CD4-positive, alpha-beta memory T cell (primary cell): ENCODE results near the gene SGCA. TPM values are rescaled to one million over a fixed set of nuclear protein-coding genes. Genes with fewer than 3 reads are reported as not detected.
A peak's percentile ranks its signal among the peaks of the same experiment; 100 is the strongest.

Experiments
- CTCF ChIA-PET: fragments of 350-600 bp; sonication (Branson Sonifier 250); formaldehyde crosslinking; loops from one replicate; lab custom pipeline; 2021; ENCODE audit warnings: inconsistent platforms; ENCODE audit not compliant: partially characterized antibody; lab: Charles Lee
- POLR2A ChIA-PET: fragments of 350-600 bp; sonication (Branson Sonifier 250); formaldehyde crosslinking; loops from one replicate; lab custom pipeline; 2021; ENCODE audit not compliant: partially characterized antibody; lab: Charles Lee
- DNase-seq, 5 donors: peaks; one replicate each; pipeline versions ENCODE4 v3.0.0 to v3.0.0-alpha.2; 2020 to 2022; ENCODE audit warnings: mixed read lengths in 1 of 5
- H3K27ac ChIP-seq: one replicate; pipeline ENCODE4 v1.7.0; 2013; ENCODE audit warnings: low read depth, low read length
- H3K27me3 ChIP-seq: 2 replicates; pipeline ENCODE4 v1.7.0; 2013; ENCODE audit warnings: mild to moderate bottlenecking, low read length, moderate library complexity; ENCODE audit not compliant: insufficient read depth
- H3K36me3 ChIP-seq: 2 replicates; pipeline ENCODE4 v1.7.0; 2013; ENCODE audit warnings: mild to moderate bottlenecking, low read length, moderate library complexity; ENCODE audit not compliant: insufficient read depth
- H3K4me1 ChIP-seq: 2 replicates; pipeline ENCODE4 v1.7.0; 2013; ENCODE audit warnings: mild to moderate bottlenecking, low read length, moderate library complexity; ENCODE audit not compliant: insufficient read depth
- H3K4me3 ChIP-seq, 2 donors: one replicate each; pipeline ENCODE4 v1.7.0; 2013; ENCODE audit warnings: low read length in 2 of 2, mild to moderate bottlenecking in 1 of 2
- H3K9me3 ChIP-seq, 2 donors: one replicate each; pipeline ENCODE4 v1.7.0; 2013; ENCODE audit warnings: low read length in 2 of 2, control low read depth in 1 of 2; ENCODE audit not compliant: control insufficient read depth in 1 of 2
- H3K27ac Mint-ChIP-seq, 7 donors: one replicate each; pipeline ENCODE4 v1.8.0; 2020 to 2021; ENCODE audit warnings: mixed read lengths in 7 of 7, mild to moderate bottlenecking in 6 of 7, inconsistent platforms in 3 of 7, moderate library complexity in 3 of 7
- H3K27me3 Mint-ChIP-seq, 2 donors: one replicate each; pipeline ENCODE4 v1.8.0; 2020 to 2021; ENCODE audit warnings: mixed read lengths in 2 of 2
- H3K36me3 Mint-ChIP-seq, 2 donors: one replicate each; pipeline ENCODE4 v1.8.0; 2020 to 2021; ENCODE audit warnings: mixed read lengths in 2 of 2, inconsistent platforms in 1 of 2, mild to moderate bottlenecking in 1 of 2
- H3K4me1 Mint-ChIP-seq, 4 donors: one replicate each; pipeline ENCODE4 v1.8.0; 2020 to 2021; ENCODE audit warnings: mixed read lengths in 4 of 4, mild to moderate bottlenecking in 1 of 4
- H3K4me3 Mint-ChIP-seq, 8 donors: one replicate each; pipeline ENCODE4 v1.8.0; 2020 to 2021; ENCODE audit warnings: mixed read lengths in 8 of 8, mild to moderate bottlenecking in 7 of 8, moderate library complexity in 6 of 8, inconsistent platforms in 3 of 8
- H3K9me3 Mint-ChIP-seq, 8 donors: one replicate each; pipeline ENCODE4 v1.8.0; 2020 to 2021; ENCODE audit warnings: mixed read lengths in 8 of 8, mild to moderate bottlenecking in 5 of 8, inconsistent platforms in 3 of 8, moderate library complexity in 1 of 8
- intact Hi-C: fragments of 100-400 bp; cut with micrococcal nuclease; formaldehyde crosslinking; loops from one replicate; pipeline ENCODE4 v1.15.1; 2023
- polyA plus RNA-seq, 2 donors: library from polyadenylated mRNA; unstranded; fragments of 300-500 nt; fragmentation: Illumina TruSeq; gene quantifications; one replicate each; pipeline ENCODE4 v1.2.3, GENCODE V29; 2021
- total RNA-seq, 2 experiments: library from RNA; stranded (reverse); gene quantifications; one replicate each; pipeline ENCODE4 v1.2.3, GENCODE V29; 2021

Gene SGCA
- total and polyA plus RNA-seq, 4 experiments from 2014 or later, result not detected

DNA sequence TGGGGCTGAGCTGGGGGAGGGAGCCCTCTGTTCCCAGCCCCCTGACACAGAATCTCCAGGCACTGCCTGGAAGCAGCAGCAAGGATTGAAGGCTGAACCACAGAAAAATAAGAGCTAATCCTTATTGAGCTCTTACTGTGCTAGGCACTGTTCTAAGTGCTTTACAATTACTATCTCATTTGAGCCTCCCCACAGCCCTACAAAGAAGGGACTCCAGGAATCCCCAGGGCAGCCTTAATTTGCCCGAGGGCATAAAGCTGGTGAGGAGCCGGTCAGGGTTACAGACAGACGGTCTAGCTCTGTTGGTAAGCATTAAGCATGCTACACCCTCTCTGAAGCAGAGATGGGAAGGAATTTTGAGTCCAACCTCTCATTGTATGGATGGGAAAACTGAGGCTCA is 42.9 kb upstream of the SGCA start:
- intact Hi-C loops, result no loop called here
- no peak overlapping the region for H3K27ac ChIP-seq
- Mint-ChIP-seq H3K9me3 (peaks cover 0 to 2% (median 0%) of the 10 kb centered on the region in 8 donors), H3K36me3 (no peaks in the 10 kb centered on the region), H3K27ac (no peak overlapping the region), H3K4me3 (no peak overlapping the region), H3K4me1 (peaks cover 1 to 4% (median 2%) of the 10 kb centered on the region in 4 donors), H3K27me3 (peaks cover 6 to 8% of the 10 kb centered on the region in 2 donors)
- H3K4me3 ChIP-seq, result no peak overlapping the region
- H3K9me3 ChIP-seq, result no peaks in the 10 kb centered on the region
- CTCF ChIA-PET, result interaction anchor here (1.0 to 1.6 kb wide), 5 partner anchors 9 to 174 kb away, joined by 3 to 5 read pairs (median 3); no protein-coding TSS in a partner anchor
- H3K27me3 ChIP-seq, result no peaks in the 10 kb centered on the region
- H3K4me1 ChIP-seq, result peaks cover 5% of the 10 kb centered on the region
- POLR2A ChIA-PET, result interaction anchor here (1.0 to 1.7 kb wide), 2 partner anchors 9 to 18 kb away, joined by 3 to 5 read pairs; no protein-coding TSS in a partner anchor
- DNase-seq, result no peak
- no peaks in the 10 kb centered on the region for H3K36me3 ChIP-seq

DNA sequence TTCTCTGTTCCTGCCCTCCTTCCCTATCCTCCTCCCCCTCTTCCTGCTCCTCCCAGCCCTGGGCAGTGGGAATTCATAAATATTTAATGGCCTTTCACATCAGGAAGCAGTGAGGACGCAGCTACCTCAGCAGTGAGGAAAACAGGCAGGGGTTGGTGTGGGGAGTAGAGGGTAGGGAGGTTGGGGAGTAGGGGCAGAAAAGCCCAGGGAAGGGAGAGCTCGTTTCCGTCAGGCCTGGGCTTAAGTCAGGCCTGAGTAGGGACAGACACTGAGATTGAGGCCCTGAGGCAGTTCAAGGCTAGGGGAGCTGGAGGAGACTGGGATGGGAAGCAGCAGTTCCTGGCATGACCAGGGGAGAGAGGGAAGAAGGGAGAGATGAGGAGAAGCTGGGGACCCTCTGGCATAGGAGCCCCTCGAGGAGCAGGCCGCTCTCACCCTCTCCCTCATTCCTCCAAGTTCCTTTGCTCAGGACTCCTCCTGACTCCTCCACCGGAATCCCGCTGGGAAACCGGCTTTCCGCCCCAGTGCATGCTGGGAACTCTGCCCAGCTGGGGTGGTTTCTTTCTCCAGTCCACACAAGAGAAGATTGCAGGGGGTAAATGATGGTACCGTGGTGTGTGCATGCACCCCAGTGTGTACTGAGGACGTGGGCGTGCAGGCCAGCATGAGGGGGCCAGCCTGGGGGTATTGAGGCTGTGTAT is 42.0 kb upstream of the SGCA start:
- H3K9me3 Mint-ChIP-seq, result peaks cover 0 to 4% (median 0%) of the 10 kb centered on the region in 8 donors
- Histone ChIP-seq H3K27ac (no peak overlapping the region), H3K9me3 (no peaks in the 10 kb centered on the region), H3K4me1 (peaks cover 11% of the 10 kb centered on the region), H3K27me3 (peaks cover 5% of the 10 kb centered on the region), H3K36me3 (no peaks in the 10 kb centered on the region), H3K4me3 (no peak overlapping the region)
- H3K27me3 Mint-ChIP-seq, result peaks cover 2 to 5% of the 10 kb centered on the region in 2 donors
- CTCF ChIA-PET, result interaction anchor here (1.1 to 1.6 kb wide), 4 partner anchors 9 to 46 kb away, joined by 3 to 5 read pairs (median 4); no protein-coding TSS in a partner anchor
- peaks cover 0 to 2% of the 10 kb centered on the region in 2 donors for H3K36me3 Mint-ChIP-seq
- H3K27ac Mint-ChIP-seq, result peak overlapping the region in 1 of 7 donors; percentile 45
- no peak overlapping the region for H3K4me3 Mint-ChIP-seq
- H3K4me1 Mint-ChIP-seq, result peaks cover 5 to 10% (median 7%) of the 10 kb centered on the region in 4 donors
- POLR2A ChIA-PET, result interaction anchor here (1.7 kb wide), 1 partner anchor 8 kb away, joined by 5 read pairs; no protein-coding TSS in a partner anchor
- no peak for DNase-seq
- intact Hi-C loops, result no loop called here

DNA sequence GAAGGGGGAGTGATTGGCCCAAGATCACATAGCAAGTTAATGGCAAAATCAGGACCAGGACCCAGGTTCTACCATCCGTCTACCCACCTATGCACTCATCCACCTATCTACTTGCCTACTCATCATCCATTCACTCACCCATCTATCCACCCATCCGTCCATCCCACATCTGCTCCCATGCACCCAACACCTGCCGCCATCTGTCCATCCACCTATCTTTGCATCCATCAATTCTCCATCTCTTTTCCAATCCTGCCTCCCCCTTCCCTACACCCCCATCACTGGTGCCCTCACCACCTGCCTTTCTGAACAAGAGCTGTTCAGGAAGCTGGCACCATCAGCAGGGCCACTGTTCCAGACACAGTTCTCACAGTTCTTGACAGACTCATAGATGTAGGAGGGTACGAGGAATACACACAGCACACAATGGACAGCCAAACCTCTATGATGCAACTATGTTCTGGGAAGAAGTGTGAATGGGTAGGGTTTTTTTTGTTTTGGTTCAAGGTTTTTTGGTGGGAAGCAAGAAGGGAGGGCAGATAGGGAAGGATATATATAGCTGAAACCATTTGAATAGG is 40.3 kb upstream of the SGCA start:
- H3K27ac ChIP-seq, result no peak overlapping the region
- peaks cover 6% of the 10 kb centered on the region for H3K27me3 ChIP-seq
- H3K4me3 ChIP-seq, result no peak overlapping the region
- Mint-ChIP-seq H3K36me3 (peaks cover 0 to 3% of the 10 kb centered on the region in 2 donors), H3K9me3 (peaks cover 0 to 4% (median 0%) of the 10 kb centered on the region in 8 donors), H3K27ac (peak overlapping the region in 3 of 7 donors; percentile 6 to 22 (median 12)), H3K4me1 (peaks cover 5 to 21% (median 10%) of the 10 kb centered on the region in 4 donors), H3K27me3 (peaks cover 1 to 4% of the 10 kb centered on the region in 2 donors), H3K4me3 (no peak overlapping the region)
- no peaks in the 10 kb centered on the region for H3K36me3 ChIP-seq
- no peaks in the 10 kb centered on the region for H3K9me3 ChIP-seq
- CTCF ChIA-PET, result interaction anchor here (1.0 kb wide), 2 partner anchors 8 to 10 kb away, joined by 3 read pairs; no protein-coding TSS in a partner anchor
- POLR2A ChIA-PET, result interaction anchor here (1.1 kb wide), 1 partner anchor 10 kb away, joined by 4 read pairs; no protein-coding TSS in a partner anchor
- no peak for DNase-seq
- peaks cover 19% of the 10 kb centered on the region for H3K4me1 ChIP-seq
- intact Hi-C loops, result no loop called here

DNA sequence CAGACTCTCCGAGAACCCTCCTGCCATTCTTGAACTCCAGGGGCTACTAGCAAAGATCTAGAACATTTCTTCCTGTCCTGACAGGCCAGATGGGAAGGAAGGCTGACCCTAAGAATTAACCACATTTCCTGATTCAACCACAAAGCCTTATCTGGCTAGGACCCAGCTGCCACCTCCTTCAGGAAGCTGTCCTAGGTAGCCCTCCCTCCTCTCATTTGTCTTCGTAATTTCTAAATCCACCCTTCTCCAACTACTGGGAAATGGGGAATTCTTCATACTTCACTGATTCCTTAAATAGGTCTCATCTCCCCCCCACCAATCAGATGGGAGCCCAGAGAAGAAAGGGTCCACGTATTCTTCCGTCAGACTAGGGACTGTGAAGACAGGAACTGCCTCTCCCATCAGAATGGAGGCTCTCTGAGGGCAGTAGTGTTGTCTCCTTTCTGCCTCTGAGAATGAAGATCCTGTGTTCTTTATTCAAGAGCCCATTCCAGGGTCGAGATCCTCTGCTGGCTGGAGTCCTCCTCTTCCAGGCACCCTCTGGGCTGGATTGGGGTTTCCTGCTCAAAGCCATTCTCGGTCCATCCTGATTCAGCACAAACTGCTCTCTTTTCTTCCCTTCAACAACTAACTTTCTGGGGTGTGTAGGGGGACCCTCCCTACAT is 38.0 kb upstream of the SGCA start:
- H3K27me3 ChIP-seq, result peaks cover 6% of the 10 kb centered on the region
- Mint-ChIP-seq H3K36me3 (peaks cover 0 to 15% of the 10 kb centered on the region in 2 donors), H3K4me1 (peaks cover 11 to 42% (median 26%) of the 10 kb centered on the region in 4 donors), H3K27ac (peak overlapping the region in 1 of 7 donors; percentile 99), H3K27me3 (peaks cover 3 to 7% of the 10 kb centered on the region in 2 donors), H3K9me3 (peaks cover 0 to 2% (median 0%) of the 10 kb centered on the region in 8 donors), H3K4me3 (peak overlapping the region in 3 of 8 donors; percentile 9 to 20 (median 10))
- no peaks in the 10 kb centered on the region for H3K36me3 ChIP-seq
- CTCF ChIA-PET, result interaction anchor here (1.6 to 1.8 kb wide), 3 partner anchors 33 to 42 kb away, joined by 3 to 8 read pairs (median 6); no protein-coding TSS in a partner anchor
- POLR2A ChIA-PET, result no interaction called here
- no peaks in the 10 kb centered on the region for H3K9me3 ChIP-seq
- no peak overlapping the region for H3K4me3 ChIP-seq
- H3K4me1 ChIP-seq, result peaks cover 26% of the 10 kb centered on the region
- no peak overlapping the region for H3K27ac ChIP-seq
- no peak for DNase-seq
- intact Hi-C loops, result no loop called here

DNA sequence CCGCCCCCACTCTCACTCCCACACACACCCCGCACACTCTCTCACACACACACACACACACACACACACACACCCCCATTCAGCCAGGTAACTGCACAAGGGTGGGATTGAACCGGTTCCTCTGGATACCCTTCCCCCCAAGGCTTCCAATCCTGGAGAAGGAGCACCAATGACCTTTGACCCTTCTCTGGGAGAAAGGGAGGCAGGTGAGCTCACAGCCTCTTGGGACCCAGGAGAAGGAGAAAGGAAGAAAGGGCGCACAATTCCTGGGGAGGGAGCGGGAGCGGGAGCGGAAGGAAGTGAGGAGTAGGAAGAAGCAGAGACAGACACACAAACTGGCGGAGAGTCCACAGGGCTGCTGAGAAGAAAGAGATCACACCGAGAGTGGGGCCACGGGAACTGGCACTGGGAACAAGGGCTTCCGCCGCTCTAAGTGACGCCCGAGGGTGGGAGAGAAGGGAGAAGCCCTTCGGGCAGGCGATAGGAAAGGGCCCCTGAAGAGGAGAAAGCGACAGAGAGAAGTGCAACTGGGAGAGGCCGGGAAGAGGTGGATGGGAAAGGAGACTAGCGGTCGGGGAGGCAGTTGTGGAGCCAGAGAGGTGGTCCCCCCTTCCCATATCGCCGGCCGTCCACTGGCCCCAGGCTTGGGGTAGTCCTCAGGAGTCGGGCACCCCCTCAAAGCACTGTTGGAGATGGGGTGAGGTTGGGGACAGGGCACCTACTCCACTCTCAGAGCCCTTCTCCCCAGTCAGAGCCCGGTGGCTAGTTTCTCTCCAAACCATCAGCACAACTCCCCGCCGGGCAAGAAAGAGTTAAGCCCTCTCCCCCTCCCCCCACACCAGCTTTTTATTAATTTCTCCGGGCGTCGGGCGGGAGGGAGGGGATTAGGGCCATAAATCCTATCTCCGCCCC is 37.1 kb upstream of the SGCA start:
- Histone ChIP-seq H3K27ac (no peak overlapping the region), H3K27me3 (peaks cover 6% of the 10 kb centered on the region), H3K4me1 (peaks cover 26% of the 10 kb centered on the region), H3K4me3 (no peak overlapping the region), H3K9me3 (no peaks in the 10 kb centered on the region), H3K36me3 (no peaks in the 10 kb centered on the region)
- Mint-ChIP-seq H3K9me3 (peaks cover 0 to 2% (median 0%) of the 10 kb centered on the region in 8 donors), H3K27ac (peak overlapping the region in 5 of 7 donors; percentile 43 to 99 (median 78)), H3K4me3 (peak overlapping the region; percentile 61 to 80 (median 77)), H3K27me3 (peaks cover 3 to 7% of the 10 kb centered on the region in 2 donors), H3K4me1 (peaks cover 11 to 42% (median 26%) of the 10 kb centered on the region in 4 donors), H3K36me3 (peaks cover under 1 to 19% of the 10 kb centered on the region in 2 donors)
- CTCF ChIA-PET, result no interaction called here
- DNase-seq, result no peak
- intact Hi-C loops, result loop anchor here (1.0 kb wide), 1 partner anchor 33 kb away; the partner anchor contains the start of gene PDK2
- POLR2A ChIA-PET, result no interaction called here

DNA sequence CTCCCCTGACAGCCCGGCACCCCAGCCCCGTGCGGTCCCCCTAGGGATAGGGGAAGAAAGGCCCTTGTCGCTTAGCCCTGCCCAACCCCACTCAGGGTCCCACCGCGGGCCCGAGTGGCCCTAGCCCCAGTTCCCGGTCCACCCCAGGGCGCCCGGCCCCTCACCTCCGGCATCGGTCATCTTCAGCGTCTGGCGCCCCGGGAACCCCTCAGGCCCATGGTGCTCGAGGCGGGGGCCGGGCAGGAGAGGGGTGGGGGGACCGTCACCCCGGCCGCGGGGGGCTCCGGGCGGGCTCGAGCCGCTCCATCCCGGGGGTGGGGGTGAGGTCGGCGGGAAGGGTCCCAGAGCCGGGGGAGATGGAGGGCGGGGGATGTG is 36.5 kb upstream of the SGCA start:
- intact Hi-C loops, result loop anchor here (1.0 kb wide), 1 partner anchor 34 kb away; the partner anchor contains the start of gene PDK2
- Histone ChIP-seq H3K4me3 (no peak overlapping the region), H3K27ac (no peak overlapping the region), H3K27me3 (peaks cover 6% of the 10 kb centered on the region), H3K9me3 (no peaks in the 10 kb centered on the region), H3K36me3 (peaks cover 3% of the 10 kb centered on the region), H3K4me1 (peaks cover 26% of the 10 kb centered on the region)
- ChIA-PET CTCF (interaction anchor here (0.6 to 1.7 kb wide), 4 partner anchors 9 to 32 kb away, joined by 3 to 7 read pairs (median 5); no protein-coding TSS in a partner anchor), POLR2A (interaction anchor here (1.3 to 4.4 kb wide), 3 partner anchors 10 to 35 kb away, joined by 7 to 27 read pairs (median 11); partner anchors contain the start of gene PPP1R9B)
- H3K4me1 Mint-ChIP-seq, result peaks cover 11 to 42% (median 26%) of the 10 kb centered on the region in 4 donors
- peaks cover 0 to 2% (median 0%) of the 10 kb centered on the region in 8 donors for H3K9me3 Mint-ChIP-seq
- DNase-seq, result no peak
- H3K27ac Mint-ChIP-seq, result peak overlapping the region in 4 of 7 donors; percentile 72 to 99 (median 92)
- H3K36me3 Mint-ChIP-seq, result peaks cover 4 to 25% of the 10 kb centered on the region in 2 donors
- peak overlapping the region; percentile 72 to 89 (median 84) for H3K4me3 Mint-ChIP-seq
- H3K27me3 Mint-ChIP-seq, result peaks cover 3 to 7% of the 10 kb centered on the region in 2 donors
